ENCODE results near the gene TRIM65. TPM values are rescaled to one million over a fixed set of nuclear protein-coding genes. Genes with fewer than 3 reads are reported as not detected.

TRIM65 gene
- total RNA-seq, 2 experiments from 2014 or later: 54.2 to 60.4 TPM

DNA sequence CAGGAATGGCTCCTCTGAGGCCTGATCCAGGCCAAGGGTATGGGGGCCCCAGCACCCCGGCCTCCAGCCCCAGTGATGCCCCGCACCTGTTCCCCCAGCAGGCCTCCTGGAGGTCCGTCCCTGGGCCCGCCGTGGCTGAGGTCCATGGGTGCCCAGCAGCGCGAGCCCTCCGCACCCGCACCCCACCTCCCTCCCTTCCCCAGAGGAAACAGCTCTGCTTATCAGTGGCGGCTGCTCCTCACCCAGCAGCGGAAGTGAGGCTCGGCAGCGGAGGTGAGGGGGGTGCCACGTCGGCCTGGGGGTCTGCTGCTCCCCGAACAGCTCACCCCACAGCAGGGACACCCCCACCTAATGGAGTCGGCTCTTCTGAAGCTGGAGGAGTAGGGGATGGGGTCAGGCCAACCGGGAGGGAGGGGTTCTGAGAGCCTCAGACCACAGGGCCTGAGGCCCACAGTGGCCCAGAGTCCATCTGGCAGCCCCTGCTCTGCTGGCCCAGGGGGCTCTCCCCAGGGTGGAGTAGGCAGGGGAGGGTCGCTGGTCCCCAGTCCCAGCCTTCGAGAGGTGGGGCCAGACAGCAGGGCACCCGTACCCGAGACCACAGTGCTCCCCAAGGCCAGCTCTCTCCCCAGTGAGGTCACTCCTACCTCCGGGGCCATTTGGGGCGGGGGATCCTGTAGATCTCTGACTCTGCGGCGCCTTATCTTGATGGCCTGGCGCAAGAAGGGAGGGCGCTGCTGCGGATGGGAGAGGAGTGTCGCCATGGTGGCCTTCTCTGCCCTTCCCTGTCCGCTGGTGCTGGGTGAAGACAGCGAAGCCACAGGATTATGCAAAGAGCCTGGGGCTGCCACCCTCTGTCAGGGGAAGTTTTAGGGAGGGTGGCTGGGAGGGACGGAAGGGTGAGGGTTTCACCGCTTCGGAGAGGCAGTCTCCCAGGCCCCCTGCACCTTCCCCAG lies 52.9 kb downstream of the TRIM65 start, which contains the start of gene UNC13D:
TSS of gene UNC13D (minus strand) at position 828 of the 953 bp plus-strand sequence. CDS start at position 761, 67 bp downstream.
- POLR2A ChIA-PET: interaction anchor here (0.7 to 1.0 kb wide), 2 partner anchors 14 to 55 kb away, joined by 3 read pairs; no protein-coding TSS in a partner anchor
- Histone ChIP-seq H3K4me3 (ENCODE audit: low read depth, low read length, poor library complexity, severe bottlenecking) (peak within 1 kb of the TSS; percentile 29), H3K9me2 (ENCODE audit: insufficient read depth, low read length) (no peaks in the 10 kb centered on the region), H3K79me2 (ENCODE audit: insufficient read depth, low read depth, low read length) (no peaks in the 10 kb centered on the region), H3K9me3 (ENCODE audit: low read length) (no peaks in the 10 kb centered on the region), H3K4me1 (ENCODE audit: insufficient read depth, low read length, poor library complexity, severe bottlenecking) (peaks cover 22% of the 10 kb centered on the region), H3K27ac (ENCODE audit: low read depth, low read length, poor library complexity, severe bottlenecking) (no peak within 1 kb of the TSS), H2AFZ (ENCODE audit: low read length) (peak within 1 kb of the TSS; percentile 60), H4K20me1 (ENCODE audit: insufficient read depth, low read length) (no peaks in the 10 kb centered on the region), H3K4me2 (ENCODE audit: low read length) (peak within 1 kb of the TSS; percentile 27), H3K36me3 (ENCODE audit: insufficient read depth, low read length) (peaks cover 23% of the 10 kb centered on the region; the same call in 1 of the 2 replicates)
- DNase-seq (ENCODE audit: low spot score): peak; percentile 57
- intact Hi-C loops (cut with micrococcal nuclease; ENCODE audit: unreplicated experiment): no loop called here
- CTCF ChIA-PET (ENCODE audit: unreplicated experiment): interaction anchor here (0.6 to 1.1 kb wide), 2 partner anchors 13 to 48 kb away, joined by 4 to 9 read pairs; no protein-coding TSS in a partner anchor
- BruUV-seq (replicated peaks): no TSS peak
- TF ChIP-seq, protein P1, sequence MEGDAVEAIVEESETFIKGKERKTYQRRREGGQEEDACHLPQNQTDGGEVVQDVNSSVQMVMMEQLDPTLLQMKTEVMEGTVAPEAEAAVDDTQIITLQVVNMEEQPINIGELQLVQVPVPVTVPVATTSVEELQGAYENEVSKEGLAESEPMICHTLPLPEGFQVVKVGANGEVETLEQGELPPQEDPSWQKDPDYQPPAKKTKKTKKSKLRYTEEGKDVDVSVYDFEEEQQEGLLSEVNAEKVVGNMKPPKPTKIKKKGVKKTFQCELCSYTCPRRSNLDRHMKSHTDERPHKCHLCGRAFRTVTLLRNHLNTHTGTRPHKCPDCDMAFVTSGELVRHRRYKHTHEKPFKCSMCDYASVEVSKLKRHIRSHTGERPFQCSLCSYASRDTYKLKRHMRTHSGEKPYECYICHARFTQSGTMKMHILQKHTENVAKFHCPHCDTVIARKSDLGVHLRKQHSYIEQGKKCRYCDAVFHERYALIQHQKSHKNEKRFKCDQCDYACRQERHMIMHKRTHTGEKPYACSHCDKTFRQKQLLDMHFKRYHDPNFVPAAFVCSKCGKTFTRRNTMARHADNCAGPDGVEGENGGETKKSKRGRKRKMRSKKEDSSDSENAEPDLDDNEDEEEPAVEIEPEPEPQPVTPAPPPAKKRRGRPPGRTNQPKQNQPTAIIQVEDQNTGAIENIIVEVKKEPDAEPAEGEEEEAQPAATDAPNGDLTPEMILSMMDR (conservative IDR thresholded peaks at IDR 0.05; ENCODE audit: low read length): no peak
- no peak for TF ChIP-seq EZH2phosphoT487 (IDR thresholded peaks at IDR 0.05; ENCODE audit: borderline replicate concordance, low read depth, low read length)

DNA sequence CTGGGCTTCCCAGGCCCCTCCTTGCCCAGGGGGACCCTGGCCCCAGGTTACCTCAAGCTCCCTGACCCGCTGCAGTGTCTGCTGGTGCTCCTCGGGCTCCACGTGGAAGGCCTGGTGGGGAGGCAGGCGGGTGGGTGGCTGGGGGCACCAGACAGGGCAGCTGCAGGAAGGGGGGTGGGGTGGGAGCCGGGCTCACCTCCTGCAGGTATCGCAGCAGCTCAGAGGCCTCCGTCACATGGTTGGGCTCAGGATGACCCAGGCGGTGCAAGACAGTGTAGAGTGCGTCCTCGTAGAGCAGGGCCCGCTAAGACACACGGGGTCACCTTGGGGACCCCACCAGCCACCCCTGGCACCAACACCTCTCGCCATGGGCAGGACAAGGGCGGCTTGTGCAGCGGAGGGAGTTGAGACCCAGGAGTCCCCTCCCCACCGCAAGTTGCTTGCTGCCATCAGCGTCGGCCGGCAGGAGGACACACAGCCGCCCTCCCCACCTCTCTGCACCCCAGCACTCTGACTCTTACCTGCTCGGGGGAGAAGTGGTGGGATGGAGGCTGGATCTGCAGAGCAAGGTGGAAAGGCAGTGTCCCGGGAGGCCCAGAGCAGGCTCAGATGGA lies 53.7 kb downstream of the TRIM65 start:
- DNase-seq (ENCODE audit: low spot score): no peak
- no peaks in the 10 kb centered on the region for H4K20me1 ChIP-seq (ENCODE audit: insufficient read depth, low read length)
- peaks cover 18% of the 10 kb centered on the region for H3K4me1 ChIP-seq (ENCODE audit: insufficient read depth, low read length, poor library complexity, severe bottlenecking)
- no peaks in the 10 kb centered on the region for H3K9me2 ChIP-seq (ENCODE audit: insufficient read depth, low read length)
- H3K4me3 ChIP-seq (ENCODE audit: low read depth, low read length, poor library complexity, severe bottlenecking): peak overlapping the region; percentile 29
- peaks cover 15% of the 10 kb centered on the region; the same call in 1 of the 2 replicates for H3K36me3 ChIP-seq (ENCODE audit: insufficient read depth, low read length)
- H3K79me2 ChIP-seq (ENCODE audit: insufficient read depth, low read depth, low read length): no peaks in the 10 kb centered on the region
- H3K4me2 ChIP-seq (ENCODE audit: low read length): peak overlapping the region; percentile 27
- ChIA-PET POLR2A (interaction anchor here (0.6 to 1.0 kb wide), 2 partner anchors 54 to 63 kb away, joined by 3 to 5 read pairs; no protein-coding TSS in a partner anchor), CTCF (ENCODE audit: unreplicated experiment) (no interaction called here)
- no peaks in the 10 kb centered on the region for H3K9me3 ChIP-seq (ENCODE audit: low read length)
- no peak for TF ChIP-seq EZH2phosphoT487 (IDR thresholded peaks at IDR 0.05; ENCODE audit: borderline replicate concordance, low read depth, low read length)
- TF ChIP-seq, protein P1 (conservative IDR thresholded peaks at IDR 0.05; ENCODE audit: low read length): no peak
- no peak overlapping the region for H3K27ac ChIP-seq (ENCODE audit: low read depth, low read length, poor library complexity, severe bottlenecking)
- intact Hi-C loops (cut with micrococcal nuclease; ENCODE audit: unreplicated experiment): no loop called here
- no TSS peak for BruUV-seq (replicated peaks)
- H2AFZ ChIP-seq (ENCODE audit: low read length): peak overlapping the region; percentile 60
